K562 treated with DMSO at 1 percent for 12 hours (cell line): Measurements from ENCODE around the gene UROD. TPM values are rescaled to one million over a fixed set of nuclear protein-coding genes. Genes with fewer than 3 reads are reported as not detected.

ENCODE experiments used
- total RNA-seq: library from RNA; unstranded; fragments of 300-600 nt; gene quantifications from 2 replicates; pipeline ENCODE4 v1.2.3, GENCODE V29; 2022; ENCODE audit not compliant: insufficient read depth

The UROD gene
- 358 and 440 TPM in 2 replicates for total RNA-seq

DNA sequence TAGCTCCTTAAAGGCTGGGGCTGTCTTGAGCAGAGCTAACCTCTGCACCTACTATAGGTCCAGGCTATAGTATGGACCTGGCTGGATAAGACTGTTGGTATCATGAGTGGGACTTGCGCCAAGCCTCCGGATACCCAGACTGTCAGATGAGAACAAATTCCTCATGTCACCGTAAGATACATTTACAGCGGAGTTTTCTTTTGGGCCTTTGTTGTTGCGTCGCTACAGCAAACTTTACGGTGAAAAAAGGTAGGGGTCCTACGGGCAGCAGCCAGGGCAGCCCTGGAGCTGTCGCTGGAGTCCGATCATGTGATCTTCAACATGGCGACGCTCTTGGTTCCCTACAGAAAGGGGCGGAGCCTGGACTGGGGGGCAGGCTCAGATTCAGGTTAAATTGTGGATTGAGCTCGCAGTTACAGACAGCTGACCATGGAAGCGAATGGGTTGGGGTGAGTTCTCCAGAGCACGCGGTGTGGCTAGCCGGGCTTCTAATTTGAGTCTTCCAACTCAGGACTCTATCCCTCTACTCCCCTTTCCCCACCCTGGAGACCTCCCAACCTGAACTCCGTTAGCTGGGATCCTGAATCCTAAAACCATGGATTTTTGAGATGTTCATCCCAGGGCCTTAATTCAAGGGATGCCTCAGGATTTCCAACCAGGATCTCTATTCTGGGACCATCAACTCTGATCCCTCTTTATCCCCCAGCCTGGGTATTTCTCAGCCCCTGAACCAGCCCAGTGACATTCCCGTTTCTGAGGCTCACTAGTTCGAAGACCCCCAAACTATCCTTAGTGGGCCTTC is at the start of gene UROD:
TSS of gene UROD (plus strand) at position 418 of the 802 bp plus-strand sequence. CDS start at position 430, 12 bp downstream.

DNA sequence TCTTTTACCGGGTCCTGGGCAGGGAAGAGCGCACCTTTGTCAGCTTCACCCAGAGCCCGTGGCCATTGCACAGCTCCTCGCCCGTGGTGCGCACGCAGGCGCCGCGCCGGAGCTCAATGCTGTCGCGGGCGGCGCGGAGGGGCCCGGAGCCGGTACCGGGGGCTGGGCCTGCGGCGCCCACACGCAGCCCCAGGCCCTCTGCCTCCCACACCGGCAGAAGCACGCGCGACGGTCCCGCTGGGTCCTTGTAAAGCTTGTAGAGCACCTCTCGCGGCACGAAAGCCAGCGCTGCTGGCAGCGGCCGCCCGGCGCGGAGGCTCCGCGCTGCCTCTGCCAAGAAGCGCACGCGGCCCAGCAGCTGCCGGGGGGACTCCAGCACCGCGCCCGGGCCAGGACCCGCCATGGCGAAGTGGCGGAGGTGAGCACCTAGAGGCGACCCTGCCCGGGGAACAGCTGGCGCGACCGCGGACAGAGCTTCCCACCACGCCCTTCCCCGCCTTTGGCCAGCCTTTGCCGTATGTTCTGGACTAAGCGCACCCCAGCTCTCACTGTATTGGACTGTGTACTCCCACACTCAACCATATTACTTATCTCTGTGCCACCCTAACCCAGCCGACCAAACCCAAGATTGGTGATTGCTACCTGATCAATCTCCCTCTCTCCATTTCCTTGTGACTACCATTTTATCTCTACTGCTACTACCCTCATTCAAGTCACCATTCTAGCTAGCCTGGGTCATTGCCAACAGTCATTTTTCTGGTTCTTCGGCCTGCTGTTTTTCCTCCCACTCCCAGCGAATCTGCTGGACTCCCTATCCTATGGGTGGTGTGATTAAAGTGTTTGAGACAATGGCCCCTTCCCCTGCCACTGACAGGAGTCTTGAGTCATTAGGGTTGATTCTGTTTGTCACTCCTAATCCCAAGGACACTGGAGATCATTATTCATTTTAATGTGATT is 921 bp upstream of the UROD start, which contains the start of gene HECTD3:
TSS of gene HECTD3 (minus strand) at position 470 of the 957 bp plus-strand sequence. CDS start at position 403, 67 bp downstream.

Other genes starting within 250 kb of the UROD start
- 5,947 and 7,007 TPM in 2 replicates for gene RPS8, start 236.7 kb upstream of the UROD start, total RNA-seq
- gene BEST4, start 224.1 kb upstream of the UROD start, total RNA-seq, result not detected in 2 replicates
- gene PLK3, start 211.9 kb upstream of the UROD start, total RNA-seq, result 20.0 and 20.4 TPM in 2 replicates
- gene DYNLT4, start 204.9 kb upstream of the UROD start, total RNA-seq, result not detected in 2 replicates
- 1.6 and 3.0 TPM in 2 replicates for gene BTBD19, start 203.7 kb upstream of the UROD start, total RNA-seq
- 0.58 and 1.1 TPM in 2 replicates for gene PTCH2, start 169.0 kb upstream of the UROD start, total RNA-seq
- 61.4 and 63.5 TPM in 2 replicates for gene EIF2B3, start 25.7 kb upstream of the UROD start, total RNA-seq
- gene HECTD3, start 930 bp upstream of the UROD start, total RNA-seq, result 46.4 and 70.8 TPM in 2 replicates
- gene ZSWIM5, start 194.4 kb downstream of the UROD start, total RNA-seq, result 0.64 and 0.95 TPM in 2 replicates